Fibroblast of lung (primary cell): Measurements from ENCODE around the gene NECTIN3. TPM values are rescaled to one million over a fixed set of nuclear protein-coding genes. Genes with fewer than 3 reads are reported as not detected.

Experiments used
- DNase-seq, 2 donors: peaks; one replicate each; pipeline versions ENCODE4 v3.0.0 to v3.0.0-alpha.2; 2010; ENCODE audit warnings: low read depth in 2 of 2
- H2AFZ ChIP-seq: 2 replicates; pipeline ENCODE4 v1.5.1; 2012; ENCODE audit warnings: low read length, control low read depth, inconsistent platforms
- H3K27ac ChIP-seq: 2 replicates; pipeline ENCODE4 v1.5.1; 2011; ENCODE audit warnings: low read length, control low read depth; ENCODE audit not compliant: insufficient read depth
- H3K27me3 ChIP-seq: 2 replicates; pipeline ENCODE4 v1.5.1; 2011; ENCODE audit warnings: mild to moderate bottlenecking, low read length; ENCODE audit not compliant: control insufficient read depth, insufficient read depth
- H3K36me3 ChIP-seq: 2 replicates; pipeline ENCODE4 v1.5.1; 2011; ENCODE audit warnings: low read length; ENCODE audit not compliant: control insufficient read depth, insufficient read depth
- H3K4me1 ChIP-seq: 2 replicates; pipeline ENCODE4 v1.5.1; 2011; ENCODE audit warnings: low read length; ENCODE audit not compliant: control insufficient read depth, insufficient read depth; ENCODE audit errors: extremely low read depth
- H3K4me2 ChIP-seq: 2 replicates; pipeline ENCODE4 v1.5.1; 2011; ENCODE audit warnings: low read length, control low read depth; ENCODE audit not compliant: insufficient read depth; ENCODE audit errors: extremely low read depth
- H3K4me3 ChIP-seq, 4 experiments: fragments of 200-600 bp in 1 of 4; sonication (generic) in 1 of 4; replicated peaks in 1 of 4; 2 replicates each; pipeline ENCODE4 v1.5.1; 2011 to 2016; ENCODE audit warnings: low read length in 4 of 4, low read depth in 3 of 4, mild to moderate bottlenecking in 3 of 4, control low read depth in 2 of 4, inconsistent platforms in 1 of 4, mixed read lengths in 1 of 4; ENCODE audit not compliant: insufficient read depth in 1 of 4; ENCODE audit errors: control extremely low read depth in 1 of 4
- H3K79me2 ChIP-seq: 2 replicates; pipeline ENCODE4 v1.5.1; 2012; ENCODE audit warnings: mild to moderate bottlenecking, low read length, inconsistent platforms; ENCODE audit not compliant: control insufficient read depth, insufficient read depth
- H3K9ac ChIP-seq: 2 replicates; pipeline ENCODE4 v1.5.1; 2011; ENCODE audit warnings: mild to moderate bottlenecking, low read length, control low read depth; ENCODE audit not compliant: insufficient read depth
- H3K9me3 ChIP-seq: 2 replicates; pipeline ENCODE4 v1.5.1; 2012; ENCODE audit warnings: low read depth, low read length; ENCODE audit not compliant: control insufficient read depth, insufficient read depth
- H4K20me1 ChIP-seq: 2 replicates; pipeline ENCODE4 v1.5.1; 2011; ENCODE audit warnings: low read length; ENCODE audit not compliant: control insufficient read depth, insufficient read depth; ENCODE audit errors: extremely low read depth
- CTCF ChIP-seq, 2 donors: IDR thresholded peaks in 1 of 2; conservative IDR thresholded peaks in 1 of 2; 1 replicate in 1 of 2; 2 replicates in 1 of 2; pipeline ENCODE4 v1.5.1; 2011 to 2012; ENCODE audit warnings: low read length in 2 of 2, control low read depth in 1 of 2, inconsistent platforms in 1 of 2, low read depth in 1 of 2, mild to moderate bottlenecking in 1 of 2
- EZH2 ChIP-seq: IDR thresholded peaks from 2 replicates; pipeline ENCODE4 v1.5.1; 2012; ENCODE audit warnings: low read length, control low read depth, mild to moderate bottlenecking; ENCODE audit errors: missing control alignments
- polyA plus RNA-seq, 2 donors: library from polyadenylated mRNA; depleted of rRNA in 1 of 2; stranded (reverse) in 1 of 2; unstranded in 1 of 2; fragments of >200 nt; gene quantifications; 2 replicates each; pipeline ENCODE4 v1.2.1, GENCODE V29; 2011 to 2012; ENCODE audit warnings: missing spikeins in 1 of 2
- total RNA-seq: library from RNA; depleted of rRNA; stranded (reverse); fragments of >200 nt; gene quantifications from 2 replicates; pipeline ENCODE4 v1.2.1, GENCODE V29; 2014

NECTIN3 gene
- total and polyA plus RNA-seq, 2 donors (not counting 1 experiment from before 2014, with no cell fraction given), result 46.9 to 58.1 TPM

- H3K4me2 ChIP-seq, result peak overlapping the region; percentile 79
- TF ChIP-seq CTCF (conservative IDR thresholded peaks at IDR 0.05 in 1 of 2, IDR thresholded peaks at IDR 0.05 in 1 of 2; ENCODE audit: low read depth in 1 of 2, low read length in 2 of 2) (no peak), EZH2 (no peak)
- H2AFZ ChIP-seq, result peak overlapping the region; percentile 60
- H4K20me1 ChIP-seq, result no peaks in the 10 kb centered on the region
- H3K79me2 ChIP-seq, result peaks cover 48% of the 10 kb centered on the region
- H3K9ac ChIP-seq, result peak overlapping the region; percentile 76
- H3K27ac ChIP-seq, result peak overlapping the region; percentile 90
- H3K4me1 ChIP-seq, result no peaks in the 10 kb centered on the region
- no peak for DNase-seq
- H3K9me3 ChIP-seq, result no peaks in the 10 kb centered on the region
- H3K27me3 ChIP-seq, result no peaks in the 10 kb centered on the region
- H3K36me3 ChIP-seq, result no peaks in the 10 kb centered on the region
- peak overlapping the region; percentile 73 to 92 (median 84) for H3K4me3 ChIP-seq
Observed at GRCh38 chr3:111070772-111071256, 802 bp upstream of the NECTIN3 start.

- peak; percentile 44 to 66 for DNase-seq
- Histone ChIP-seq H3K27ac (peak overlapping the region; percentile 90), H3K27me3 (no peaks in the 10 kb centered on the region), H3K36me3 (no peaks in the 10 kb centered on the region), H3K9me3 (no peaks in the 10 kb centered on the region), H3K4me3 (peak overlapping the region; percentile 73 to 95 (median 90)), H3K79me2 (peaks cover 59% of the 10 kb centered on the region), H3K4me1 (no peaks in the 10 kb centered on the region), H3K9ac (peak overlapping the region; percentile 93), H4K20me1 (no peaks in the 10 kb centered on the region), H3K4me2 (peak overlapping the region; percentile 66), H2AFZ (peak overlapping the region; percentile 51)
- TF ChIP-seq EZH2 (no peak), CTCF (conservative IDR thresholded peaks at IDR 0.05 in 1 of 2, IDR thresholded peaks at IDR 0.05 in 1 of 2; ENCODE audit: low read depth in 1 of 2, low read length in 2 of 2) (no peak)
Observed at GRCh38 chr3:111072031-111072921, 660 bp downstream of the NECTIN3 start.

GRCh38 chr3:111073218-111073617 is 1.6 kb downstream of the NECTIN3 start:
- Histone ChIP-seq H3K4me1 (no peaks in the 10 kb centered on the region), H2AFZ (no peak overlapping the region), H3K4me3 (peak overlapping the region; percentile 73 to 95 (median 90)), H3K4me2 (peak overlapping the region; percentile 76), H3K36me3 (no peaks in the 10 kb centered on the region), H3K9me3 (no peaks in the 10 kb centered on the region), H3K79me2 (peaks cover 68% of the 10 kb centered on the region), H4K20me1 (no peaks in the 10 kb centered on the region), H3K27me3 (no peaks in the 10 kb centered on the region), H3K27ac (peak overlapping the region; percentile 90), H3K9ac (no peak overlapping the region)
- TF ChIP-seq CTCF (conservative IDR thresholded peaks at IDR 0.05 in 1 of 2, IDR thresholded peaks at IDR 0.05 in 1 of 2; ENCODE audit: low read depth in 1 of 2, low read length in 2 of 2), result no peak
- TF ChIP-seq EZH2, result no peak
- DNase-seq, result peak; percentile 55
